Left lobe of liver (tissue), 2 donors: Measurements from ENCODE around the gene MOV10L1. TPM values are rescaled to one million over a fixed set of nuclear protein-coding genes. Genes with fewer than 3 reads are reported as not detected.
"Not testable (repeated sequence)": the region's sequence is repeated elsewhere in the genome, so short reads cannot be mapped to it uniquely, and the experiment has no call there.

Experiments
- ATAC-seq: fragments of 200-7000 bp; cut with Tn5 transposase; one replicate; pipeline ENCODE4 v1.9.1; 2020; ENCODE audit warnings: mild to moderate bottlenecking, moderate library complexity
- DNase-seq: peaks from one replicate; pipeline ENCODE4 v3.0.0-alpha.2; 2020; ENCODE audit warnings: low spot score
- total RNA-seq: library from RNA; stranded (reverse); gene quantifications from one replicate; pipeline ENCODE4 v1.2.1, GENCODE V29; 2021
- donor health status: DM: no; HTN: no; CAD: no; lungs with moderate emphysema.
- donor health status: DM: no; HTN: yes; CAD: no.

The MOV10L1 gene
- total RNA-seq, 1 donor from 2014 or later, result not detected

GRCh38 chr22:50151571-50152537 is 62.0 kb downstream of the MOV10L1 start:
- no peak for ATAC-seq
- no peak for DNase-seq

DNA sequence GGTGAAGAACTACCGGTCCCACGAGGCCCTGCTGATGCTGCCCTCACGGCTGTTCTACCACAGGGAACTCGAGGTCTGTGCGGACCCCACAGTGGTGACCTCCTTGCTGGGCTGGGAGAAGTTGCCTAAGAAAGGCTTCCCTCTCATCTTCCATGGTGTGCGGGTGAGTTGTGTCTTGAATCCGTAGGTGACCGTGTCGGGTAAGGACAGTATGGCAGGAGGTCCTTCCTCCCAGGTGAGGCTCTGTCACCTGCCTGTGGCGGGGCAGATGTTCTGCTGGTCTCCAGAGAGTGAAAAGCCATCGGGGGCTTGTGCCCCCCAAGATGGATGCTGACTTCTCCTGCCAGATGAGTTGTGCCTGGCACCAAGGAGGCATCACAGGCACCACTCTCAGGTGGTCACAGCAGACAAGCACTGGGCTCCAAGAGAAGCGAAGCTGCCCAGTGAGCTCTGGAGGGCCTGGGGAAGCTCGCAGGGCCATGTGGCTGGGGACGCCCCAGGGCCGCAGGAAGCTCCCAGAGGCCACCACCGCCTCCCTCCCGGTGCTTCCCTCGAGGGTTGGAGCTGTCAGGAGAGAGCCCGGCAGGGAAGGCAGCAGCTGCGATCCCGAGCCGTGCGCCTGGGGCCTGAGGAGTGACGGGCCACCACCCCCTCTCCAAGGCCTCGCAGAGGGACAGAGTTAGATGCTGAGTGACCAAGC is 63.4 kb downstream of the MOV10L1 start:
- DNase-seq, result no peak
- no peak for ATAC-seq

DNA sequence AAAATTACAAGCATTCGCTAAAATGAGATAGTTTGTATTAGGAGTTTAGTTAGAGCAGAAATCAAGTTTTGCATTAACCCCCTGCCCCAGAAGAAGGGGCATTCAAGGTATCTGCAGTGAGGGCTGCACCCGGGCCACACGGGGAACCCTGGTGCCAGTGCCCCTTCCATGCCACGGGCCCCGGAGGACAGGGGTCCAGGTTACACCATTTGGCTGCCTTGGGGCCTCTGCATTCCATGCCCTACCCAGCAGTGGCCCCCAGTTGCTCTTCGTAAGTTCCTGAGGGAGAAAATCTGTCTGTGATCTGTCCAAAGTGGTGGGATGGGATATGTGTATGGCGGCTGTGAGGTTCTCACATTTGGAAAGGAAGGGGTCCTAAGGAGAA is 63.9 kb downstream of the MOV10L1 start:
- DNase-seq (no peak), ATAC-seq (no peak)

DNA sequence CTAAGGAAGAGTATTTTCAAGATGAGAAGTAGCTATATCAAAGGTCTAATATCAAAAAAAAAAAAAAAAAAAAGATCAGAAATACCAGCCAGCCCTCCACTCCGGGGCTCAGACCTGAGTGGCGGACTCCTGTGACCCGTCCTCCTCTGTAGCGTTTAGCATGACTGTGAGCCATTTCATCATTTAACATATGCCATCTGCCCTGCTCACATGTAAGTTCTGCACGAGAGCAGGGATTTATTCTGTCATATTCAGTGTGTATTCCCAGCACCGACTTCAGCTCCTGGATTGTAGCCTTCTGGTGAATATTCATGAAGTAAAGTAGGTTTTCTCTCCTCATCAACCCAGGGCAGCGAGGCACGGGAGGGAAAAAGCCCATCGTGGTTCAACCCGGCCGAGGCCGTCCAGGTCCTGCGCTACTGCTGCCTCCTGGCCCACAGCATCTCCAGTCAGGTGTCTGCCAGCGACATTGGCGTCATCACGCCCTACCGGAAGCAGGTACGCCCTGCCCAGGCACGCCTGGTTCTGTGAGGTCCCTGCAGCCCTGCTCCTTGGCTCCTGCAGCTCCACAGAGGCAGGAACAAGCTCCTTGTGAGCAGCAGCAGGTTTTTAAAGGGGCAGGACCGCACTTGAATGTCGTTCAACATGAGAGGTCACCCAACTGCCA is 68.0 kb downstream of the MOV10L1 start:
- no peak for DNase-seq
- ATAC-seq, result no peak

DNA sequence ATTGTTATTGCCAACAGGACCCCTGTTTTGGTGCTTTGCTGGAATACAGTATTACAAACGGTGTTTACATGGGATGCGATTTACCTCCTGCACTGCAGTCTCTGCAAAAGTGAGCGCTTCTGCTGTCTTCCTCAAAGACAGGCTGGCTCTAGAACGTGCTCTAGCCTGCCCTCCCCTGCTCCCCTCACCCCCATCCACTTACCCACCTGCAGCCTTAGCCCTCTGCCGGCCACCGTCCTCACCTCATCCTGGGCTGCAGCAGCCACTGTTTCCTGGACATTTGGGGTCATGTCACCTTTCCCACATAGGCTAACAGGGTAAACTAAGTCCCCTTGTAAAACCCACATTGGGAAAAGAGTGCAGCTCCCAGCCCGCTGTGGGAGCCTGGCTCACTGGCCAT is 71.1 kb downstream of the MOV10L1 start:
- no peak for ATAC-seq

DNA sequence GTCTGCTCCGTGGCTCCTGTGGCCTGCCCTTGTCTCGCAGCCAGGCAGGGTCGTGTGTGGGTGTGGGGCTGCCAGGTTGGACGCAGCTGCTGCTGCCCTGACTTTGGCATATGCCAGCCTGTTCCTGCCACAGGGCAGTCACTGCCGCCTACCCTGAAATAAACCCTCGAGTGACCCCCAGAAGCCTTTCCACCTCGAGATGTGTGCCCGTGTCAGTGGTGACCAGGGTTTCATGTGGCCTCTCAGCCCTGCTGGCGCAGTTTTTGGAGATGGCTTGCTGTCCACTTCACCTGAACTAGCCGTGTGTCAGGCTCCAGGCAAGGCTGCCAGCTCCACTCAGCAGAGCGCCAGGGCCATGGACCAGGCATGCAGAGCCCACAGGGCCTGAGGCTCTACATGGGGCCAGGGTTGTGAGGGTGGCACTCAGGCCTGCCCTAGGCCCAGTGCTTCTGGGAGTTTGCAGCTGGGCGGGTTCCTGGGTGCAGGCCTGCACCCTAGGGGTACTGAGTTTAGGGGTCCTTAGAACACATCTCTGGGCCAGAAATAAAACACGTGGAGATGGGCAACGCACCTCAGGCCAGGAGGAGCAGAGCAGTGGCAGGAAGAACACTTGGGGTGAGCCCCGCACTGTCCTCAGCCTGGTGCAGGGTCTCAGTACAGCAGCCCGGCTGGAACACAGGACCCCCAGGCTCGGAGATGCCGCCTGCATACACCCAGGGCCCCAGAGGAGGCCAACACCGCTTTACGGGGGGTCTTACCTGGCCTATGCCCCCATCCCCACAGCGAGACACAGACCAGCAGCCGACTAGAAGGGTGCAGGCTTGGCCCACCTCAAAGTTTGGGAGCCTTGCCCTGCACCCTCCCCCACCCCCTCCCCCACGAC is 71.9 kb downstream of the MOV10L1 start:
- ATAC-seq (no peak), DNase-seq (no peak)

More for the DNA sequence above, 71.1 kb downstream of the MOV10L1 start:
- DNase-seq, result no peak

GRCh38 chr22:50162391-50162956 is 72.7 kb downstream of the MOV10L1 start:
- DNase-seq, result no peak
- no peak for ATAC-seq

DNA sequence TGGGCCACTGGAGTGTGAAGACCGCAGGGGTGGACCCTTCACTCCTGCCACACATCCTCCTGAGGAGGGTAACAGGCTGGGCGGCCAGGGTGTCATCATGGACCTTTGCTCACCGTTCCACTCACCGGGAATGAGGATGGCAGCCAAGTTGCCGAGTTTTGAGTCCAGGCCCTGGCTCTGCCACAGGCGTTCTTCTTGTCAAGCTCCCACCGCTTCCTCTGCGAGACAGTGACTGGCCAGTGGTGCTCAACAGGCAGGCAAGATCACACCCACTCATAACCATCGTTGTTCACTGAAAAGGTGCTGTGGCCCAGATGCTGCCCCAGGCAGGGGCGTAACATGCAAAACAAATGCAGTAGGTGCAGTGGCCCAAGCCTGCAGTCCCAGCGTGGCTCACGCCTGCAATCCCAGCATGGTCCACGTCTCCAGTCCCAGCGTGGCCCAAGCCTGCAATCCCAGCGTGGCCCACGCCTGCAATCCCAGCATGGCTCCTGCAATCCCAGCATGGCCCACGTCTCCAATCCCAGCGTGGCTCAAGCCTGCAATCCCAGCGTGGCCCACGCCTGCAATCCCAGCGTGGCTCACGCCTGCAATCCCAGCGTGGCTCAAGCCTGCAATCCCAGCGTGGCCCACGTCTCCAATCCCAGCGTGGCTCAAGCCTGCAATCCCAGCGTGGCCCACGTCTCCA is 75.8 kb downstream of the MOV10L1 start:
- ATAC-seq (peak; percentile 58), DNase-seq (peak; percentile 45)

DNA sequence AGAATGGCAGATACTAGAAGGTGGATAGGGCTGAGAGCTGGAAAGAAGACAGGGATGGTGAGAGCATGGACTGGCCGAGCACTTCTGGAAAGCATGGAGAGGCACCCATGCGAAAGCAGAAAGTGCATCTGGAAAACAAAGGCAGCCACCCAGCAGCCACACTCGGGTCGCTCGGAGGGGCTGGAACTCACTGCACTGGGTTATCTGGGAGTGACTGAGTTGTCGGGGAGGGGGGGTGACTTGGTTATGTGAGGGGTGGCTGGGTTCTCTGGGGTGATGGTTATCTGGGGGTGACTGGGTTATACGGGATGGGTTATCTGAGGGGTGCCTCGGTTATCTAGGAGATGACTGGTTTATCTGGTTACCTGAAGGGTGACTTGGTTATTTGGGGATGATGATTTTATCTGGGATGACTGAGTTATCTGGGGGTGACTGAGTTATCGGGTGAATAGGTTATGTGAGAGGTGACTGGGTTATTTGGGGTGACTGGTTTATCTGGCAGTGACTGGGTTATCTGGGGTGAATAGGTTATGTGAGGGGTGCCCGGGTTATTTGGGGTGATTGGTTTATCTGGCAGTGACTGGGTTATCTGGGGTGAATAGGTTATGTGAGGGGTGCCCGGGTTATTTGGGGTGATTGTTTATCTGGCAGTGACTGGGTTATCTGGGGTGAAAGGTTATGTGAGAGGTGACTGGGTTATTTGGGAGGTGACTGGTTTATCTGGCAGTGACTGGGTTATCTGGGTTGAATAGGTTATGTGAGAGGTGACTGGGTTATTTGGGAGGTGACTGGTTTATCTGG is 78.1 kb downstream of the MOV10L1 start:
- no peak for ATAC-seq
- no peak for DNase-seq

DNA sequence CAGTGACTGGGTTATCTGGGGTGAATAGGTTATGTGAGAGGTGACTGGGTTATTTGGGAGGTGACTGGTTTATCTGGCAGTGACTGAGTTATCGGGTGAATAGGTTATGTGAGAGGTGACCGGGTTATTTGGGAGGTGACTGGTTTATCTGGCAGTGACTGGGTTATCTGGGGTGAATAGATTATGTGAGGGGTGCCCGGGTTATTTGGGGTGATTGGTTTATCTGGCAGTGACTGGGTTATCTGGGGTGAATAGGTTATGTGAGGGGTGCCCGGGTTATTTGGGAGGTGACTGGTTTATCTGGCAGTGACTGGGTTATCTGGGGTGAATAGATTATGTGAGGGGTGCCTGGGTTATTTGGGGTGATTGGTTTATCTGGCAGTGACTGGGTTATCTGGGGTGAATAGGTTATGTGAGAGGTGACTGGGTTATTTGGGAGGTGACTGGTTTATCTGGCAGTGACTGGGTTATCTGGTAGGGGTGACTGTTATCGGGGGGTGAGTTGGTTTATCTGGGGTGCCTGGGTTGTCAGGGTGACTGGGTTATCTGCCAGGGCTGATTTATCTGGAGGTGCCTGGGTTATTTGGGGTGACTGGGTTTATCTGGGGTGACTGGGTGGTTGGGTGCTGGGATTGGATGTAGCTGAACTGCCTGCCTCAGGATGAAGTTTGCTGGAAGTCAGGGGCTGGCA is 78.8 kb downstream of the MOV10L1 start:
- DNase-seq, ATAC-seq: not testable (repeated sequence)

DNA sequence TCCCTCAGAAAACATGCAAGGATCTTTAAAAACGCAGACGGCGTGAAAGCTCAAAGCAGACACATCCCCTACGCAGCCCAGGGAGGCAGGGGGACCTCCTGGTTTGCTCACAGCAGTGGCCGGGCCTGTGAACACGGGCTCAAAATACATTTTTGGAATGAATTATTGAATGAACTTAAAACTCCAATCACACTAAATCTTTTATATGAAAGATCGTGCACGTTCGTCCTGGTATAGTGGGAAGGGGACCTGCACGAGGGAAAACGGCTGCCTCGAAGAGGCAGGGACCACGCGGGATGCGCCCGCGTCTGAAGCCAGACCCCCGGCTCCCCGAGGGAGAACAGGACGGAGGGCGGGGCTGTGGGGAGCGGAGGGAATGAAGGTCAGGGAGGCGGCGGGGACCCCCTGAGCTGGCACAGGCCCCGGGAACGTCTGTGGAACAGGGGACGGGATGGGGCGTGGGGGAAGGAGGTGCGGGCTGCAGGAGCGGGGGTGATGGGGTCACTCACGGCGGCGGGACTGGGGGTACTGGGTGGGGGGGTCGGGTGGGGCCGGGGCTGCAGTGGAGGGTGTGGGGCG is 79.5 kb downstream of the MOV10L1 start:
- no peak for ATAC-seq

GRCh38 chr22:50169774-50170341 is 80.1 kb downstream of the MOV10L1 start:
- peak; percentile 62 for ATAC-seq
- peak; percentile 54 for DNase-seq

More for the DNA sequence above, 79.5 kb downstream of the MOV10L1 start:
- no peak for DNase-seq

DNA sequence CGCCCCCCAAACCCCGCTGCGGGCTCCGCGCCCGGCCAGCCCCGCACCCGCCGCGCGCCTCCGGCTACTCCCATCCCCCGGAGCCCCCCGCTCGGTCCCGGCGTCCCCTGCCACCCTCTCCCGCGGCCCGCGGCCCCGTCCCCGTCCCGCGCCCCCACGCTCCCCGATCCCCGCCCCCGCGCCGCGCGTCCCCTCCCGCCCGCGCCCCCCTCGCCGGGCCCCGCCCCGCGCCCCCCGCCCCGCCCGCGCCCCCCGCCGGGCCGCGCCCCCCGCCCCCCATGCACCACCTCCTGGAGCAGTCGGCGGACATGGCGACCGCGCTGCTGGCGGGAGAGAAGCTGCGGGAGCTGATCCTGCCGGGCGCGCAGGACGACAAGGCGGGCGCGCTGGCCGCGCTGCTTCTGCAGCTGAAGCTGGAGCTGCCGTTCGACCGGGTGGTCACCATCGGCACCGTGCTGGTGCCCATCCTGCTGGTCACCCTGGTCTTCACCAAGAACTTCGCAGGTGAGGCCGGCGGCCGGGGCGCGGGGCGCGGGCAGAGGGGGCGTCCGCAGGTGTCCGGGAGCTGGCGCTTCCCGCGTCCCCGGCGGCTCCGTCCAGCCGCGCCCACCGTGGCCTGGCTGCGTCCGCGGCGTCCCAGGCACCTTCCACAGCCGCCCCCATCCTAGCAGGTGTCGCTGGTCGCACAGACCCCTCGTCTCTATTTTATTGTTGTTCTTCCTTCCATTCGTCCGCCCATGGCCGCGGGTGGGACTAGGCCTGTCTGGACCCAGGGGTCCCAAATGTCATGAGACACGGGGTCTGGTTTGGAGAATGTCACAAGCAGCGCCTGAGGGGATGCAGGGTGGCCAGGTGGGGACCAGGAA is 80.9 kb downstream of the MOV10L1 start, which contains the start of gene PANX2:
Gene PANX2 (plus strand): TSS at position 279 of the 866 bp plus-strand sequence. CDS start 0 bp downstream, at position 279.
- DNase-seq (no peak), ATAC-seq (no peak)

GRCh38 chr22:50171319-50171964 is 81.6 kb downstream of the MOV10L1 start:
- ATAC-seq (peak; percentile 26), DNase-seq (no peak)

GRCh38 chr22:50171965-50172421 is 82.2 kb downstream of the MOV10L1 start:
- peak; percentile 61 for ATAC-seq
- no peak for DNase-seq
